Urothelium cell line (cell line): ENCODE results near the gene PKP4.

ENCODE experiments used
- DNase-seq: peaks from one replicate; pipeline ENCODE4 v3.0.0; 2011; ENCODE audit warnings: low spot score, mixed read lengths
- FAIRE-seq: peaks from 2 replicates; lab custom pipeline; 2011; peaks lifted over from hg19 to GRCh38; lab: Jason Lieb, UNC

Gene PKP4

DNA sequence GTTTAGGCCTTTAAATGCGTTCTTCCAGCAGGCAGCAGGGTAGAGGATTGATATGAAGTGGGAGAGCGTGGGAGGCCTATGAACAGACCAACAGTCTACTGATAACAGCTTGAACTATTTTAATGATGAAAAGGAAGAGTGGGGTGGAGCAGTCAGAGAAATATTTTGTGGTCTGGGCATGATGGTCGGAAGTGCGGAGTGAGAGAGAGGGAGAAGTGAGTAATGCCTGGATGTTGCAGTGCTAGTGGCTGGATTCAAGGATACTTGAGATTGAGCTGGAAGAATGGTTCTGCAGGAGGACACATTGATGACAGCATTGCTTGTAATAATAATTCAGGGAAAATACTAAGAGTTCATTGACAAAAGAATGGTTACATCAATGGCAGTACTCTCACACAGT, 187.4 kb downstream of the PKP4 start:
- FAIRE-seq (no peak), DNase-seq (no peak)

DNA sequence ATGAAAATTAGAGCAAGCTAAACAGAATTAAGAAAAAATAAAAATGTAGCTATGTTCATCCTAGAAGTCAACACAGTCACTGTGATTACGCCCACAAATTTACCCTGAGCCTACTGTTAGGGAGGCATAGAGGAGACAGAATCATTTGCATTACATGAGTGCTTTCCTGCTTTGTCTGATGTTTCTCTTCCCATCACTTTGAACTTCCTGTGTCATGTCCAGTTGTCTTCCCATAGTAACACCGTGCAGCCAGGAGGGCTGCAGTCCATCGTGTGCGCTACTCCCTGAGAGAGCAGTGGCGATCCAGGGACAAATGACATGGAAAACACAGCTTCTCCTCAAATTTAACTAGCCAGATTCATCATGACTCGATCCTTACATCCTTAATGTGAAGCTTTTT, 188.5 kb downstream of the PKP4 start:
- FAIRE-seq (no peak), DNase-seq (no peak)

DNA sequence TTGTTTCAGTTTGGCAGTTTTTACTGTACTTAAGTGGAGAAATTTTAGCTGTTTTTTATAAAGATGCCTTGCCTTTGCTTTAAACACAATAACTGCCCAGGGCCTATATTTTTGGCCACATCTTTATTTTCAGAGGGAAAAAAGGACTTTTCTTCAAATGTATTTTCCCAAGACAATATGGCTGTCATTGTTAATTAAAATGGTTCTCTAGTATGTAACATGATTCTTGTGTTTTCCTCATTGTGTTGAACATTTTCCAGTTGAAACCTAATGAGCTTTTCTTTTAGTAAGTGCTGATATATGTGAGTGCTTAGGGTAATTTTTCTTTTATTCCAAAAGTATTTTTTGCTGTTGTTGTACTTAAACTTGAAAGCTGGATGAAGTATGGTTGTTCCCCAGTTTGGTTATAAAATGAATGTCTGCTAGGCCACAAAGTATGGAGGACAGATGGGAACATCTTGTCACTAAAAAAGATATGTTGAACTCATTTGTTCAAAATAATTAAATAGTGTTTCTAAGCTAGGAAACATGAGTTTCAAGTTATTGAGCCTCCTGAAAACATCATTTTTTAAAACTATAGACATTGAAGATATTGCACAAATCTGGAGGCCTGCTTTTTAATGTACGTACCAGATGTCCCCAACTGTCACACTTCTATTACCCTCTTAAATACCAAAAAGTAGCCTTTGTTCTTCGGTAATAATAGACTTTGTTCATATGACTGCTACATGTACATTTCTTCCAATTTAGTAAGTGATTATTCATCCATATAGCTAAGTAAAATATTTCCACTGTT, 190.9 kb downstream of the PKP4 start:
- DNase-seq, result no peak
- FAIRE-seq, result no peak

DNA sequence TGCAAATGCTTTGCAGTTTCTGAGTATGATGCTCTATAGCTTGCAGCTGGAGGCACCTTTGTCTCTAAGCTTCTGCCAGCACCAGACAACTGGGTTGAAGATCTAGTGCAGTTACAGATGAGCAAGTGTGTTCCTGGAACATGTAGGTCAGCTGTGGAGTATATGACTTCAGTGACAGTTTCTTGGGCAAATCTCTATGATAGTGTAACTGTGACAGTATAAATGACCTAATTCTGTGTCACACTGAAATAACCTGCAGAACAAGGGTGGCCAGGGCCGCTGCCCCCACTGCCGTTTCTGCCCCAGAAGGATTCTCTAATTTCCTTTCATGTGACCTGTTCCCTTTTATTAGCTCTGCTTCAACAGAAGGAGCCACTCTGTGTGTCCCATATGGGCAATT, 193.1 kb downstream of the PKP4 start:
- DNase-seq (no peak), FAIRE-seq (no peak)

DNA sequence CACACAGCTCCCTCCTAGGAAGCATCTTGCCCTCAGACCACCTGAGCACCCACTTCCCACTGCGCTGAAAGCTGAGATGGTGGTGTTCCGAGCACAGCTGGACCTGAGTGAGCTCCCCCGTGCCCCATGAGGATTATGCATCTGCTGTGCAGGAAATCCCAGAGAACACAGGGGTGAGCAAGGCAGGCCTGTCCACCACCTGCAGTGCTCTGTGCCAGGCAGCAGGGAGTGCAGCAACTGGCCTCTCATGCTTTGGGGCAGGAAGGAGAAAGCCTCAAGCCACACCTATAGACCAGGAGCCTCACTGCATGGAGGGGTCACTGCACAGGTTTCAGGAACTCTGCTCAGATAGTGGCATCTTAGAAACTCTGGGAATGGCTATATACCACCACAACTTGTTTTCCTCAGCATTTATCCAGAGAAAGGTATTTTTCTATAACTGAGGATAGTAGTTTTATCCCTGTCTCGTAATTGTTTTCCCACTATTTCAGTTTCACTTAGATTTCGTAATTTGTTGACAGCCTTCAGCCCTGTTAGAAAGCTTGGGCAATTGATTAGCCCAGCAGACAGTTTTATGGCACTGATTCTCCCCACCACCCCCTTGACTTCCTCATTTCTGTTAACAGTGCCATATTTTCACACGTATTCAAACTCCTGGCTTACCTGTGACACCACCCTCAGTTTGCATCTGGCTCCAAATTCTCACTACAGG, 194.1 kb downstream of the PKP4 start:
- FAIRE-seq (no peak), DNase-seq (no peak)

DNA sequence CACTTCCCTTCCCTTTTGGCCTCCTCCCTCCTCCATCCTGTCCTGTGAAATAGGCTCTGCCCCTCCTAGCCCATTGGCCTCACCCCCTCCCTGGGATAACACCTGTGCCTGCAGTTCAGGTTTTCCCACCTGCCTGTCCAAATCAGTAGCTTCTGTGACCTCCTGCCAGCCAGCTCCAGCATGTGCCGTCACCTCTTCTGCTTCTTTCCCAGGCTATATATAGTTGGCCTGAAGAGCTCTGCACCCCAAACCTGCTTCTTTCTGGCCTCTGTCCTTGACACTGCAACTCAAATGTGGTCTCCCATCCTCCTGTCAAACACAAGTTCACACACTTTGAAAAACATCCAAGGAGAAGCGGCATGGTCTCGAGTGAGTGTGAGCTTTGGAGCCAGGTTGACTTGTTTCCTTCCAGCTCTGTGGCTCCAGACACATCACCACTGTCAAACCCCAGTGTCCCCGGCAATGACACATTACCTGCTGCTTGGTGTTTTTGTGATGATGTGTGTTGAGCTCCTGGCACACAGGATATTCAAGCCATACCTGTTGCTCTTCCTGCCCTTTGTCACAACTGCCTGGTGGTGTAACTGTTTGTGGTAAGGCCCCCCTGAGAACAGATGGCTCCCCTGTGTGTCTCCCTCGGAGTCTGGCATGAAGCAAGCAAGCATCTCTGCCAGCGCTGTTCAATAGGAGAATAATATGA, 194.8 kb downstream of the PKP4 start:
- FAIRE-seq, result no peak
- DNase-seq, result no peak

DNA sequence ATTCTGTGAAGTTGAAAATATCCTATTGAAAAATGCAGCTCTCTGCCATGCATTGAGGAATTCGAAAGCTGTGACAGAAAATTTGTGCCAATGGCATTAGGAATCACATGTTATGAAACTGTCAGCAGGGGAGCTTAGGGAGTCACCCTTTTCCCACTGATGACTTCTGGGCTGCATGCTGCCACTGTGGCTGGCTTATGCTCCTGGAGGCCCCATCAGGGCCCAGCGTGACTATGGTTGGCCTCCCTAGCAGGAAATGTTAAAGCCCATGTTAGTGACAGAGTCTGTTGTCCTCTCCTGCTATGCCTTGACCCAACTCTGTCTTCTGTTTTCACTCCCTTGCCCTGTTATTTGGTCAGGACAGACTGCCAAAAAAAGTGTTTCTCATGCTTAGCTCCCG, 198.9 kb downstream of the PKP4 start:
- FAIRE-seq (no peak), DNase-seq (no peak)

DNA sequence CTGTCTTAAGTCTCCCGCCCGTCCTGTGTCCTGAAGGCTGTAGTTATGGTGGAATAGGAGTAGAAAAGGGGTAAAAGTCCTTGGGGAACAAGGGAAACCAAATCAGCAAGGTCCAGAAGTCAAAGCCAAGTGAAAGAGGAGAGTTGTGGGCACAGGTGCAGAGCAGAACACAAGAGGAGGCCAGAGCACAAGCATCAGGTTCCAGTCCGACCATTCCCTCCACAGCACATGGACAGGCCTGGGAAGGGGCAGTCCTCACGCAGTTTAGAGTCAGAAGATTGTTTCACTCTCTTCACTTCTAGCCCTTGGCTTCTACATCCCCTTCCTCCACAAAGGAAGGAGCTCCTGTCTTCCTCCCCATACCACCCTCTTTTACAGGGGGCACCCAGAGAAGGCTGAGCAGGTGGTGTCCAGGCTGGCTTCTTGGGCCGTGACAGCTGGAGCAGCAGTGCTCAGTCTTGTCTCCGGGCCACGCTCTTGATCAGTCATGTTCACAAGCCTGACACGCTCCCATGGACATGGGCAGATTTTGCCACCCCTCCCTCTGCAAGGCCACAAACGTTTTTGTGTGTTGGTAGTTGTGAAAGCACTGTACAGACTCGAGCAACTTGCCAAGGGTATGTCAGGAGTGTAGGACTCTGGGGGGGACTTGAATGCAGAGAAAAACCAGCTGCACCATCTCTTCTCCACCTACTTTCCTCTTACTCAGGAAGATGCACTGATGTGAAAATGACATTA, 199.9 kb downstream of the PKP4 start:
- no peak for FAIRE-seq
- no peak for DNase-seq

DNA sequence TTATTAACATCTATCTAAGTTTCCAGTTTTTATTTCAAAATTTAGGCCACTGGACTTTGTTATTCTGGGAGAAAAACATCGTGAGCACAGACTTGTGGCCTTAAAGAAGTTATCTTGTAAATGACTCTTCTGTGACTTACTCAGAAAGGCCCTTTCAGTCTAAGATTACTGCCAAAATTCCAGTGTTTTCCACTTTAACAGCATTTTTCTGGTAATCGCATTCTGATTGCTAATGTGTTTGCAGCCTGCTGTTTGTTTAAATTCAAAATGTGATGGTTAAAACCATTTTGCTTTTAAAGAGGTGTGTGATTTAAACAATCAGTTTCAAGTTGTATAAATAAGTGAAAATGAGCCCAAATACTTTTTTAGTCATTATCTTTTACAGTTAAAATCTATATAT, 201.6 kb downstream of the PKP4 start:
- FAIRE-seq (no peak), DNase-seq (no peak)

DNA sequence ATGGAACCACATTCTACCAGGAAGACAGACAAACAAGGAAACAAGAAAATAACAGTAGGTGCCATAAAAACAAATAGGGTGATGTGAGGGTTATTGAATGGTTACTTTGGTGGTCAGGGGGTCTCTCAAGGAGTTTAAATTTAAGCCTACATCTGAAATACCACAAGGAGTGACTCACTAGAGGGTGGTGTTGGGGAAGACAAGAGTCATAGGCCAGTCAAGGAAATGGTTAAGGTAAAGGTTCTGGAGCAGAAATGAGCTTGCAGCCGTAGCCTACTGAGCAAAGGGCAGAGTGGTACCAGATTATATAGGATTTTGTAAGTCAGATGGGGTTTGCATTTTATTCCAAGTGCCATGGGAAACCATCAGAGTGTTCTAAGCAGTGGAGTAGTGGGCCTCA, 202.7 kb downstream of the PKP4 start:
- FAIRE-seq (no peak), DNase-seq (no peak)

DNA sequence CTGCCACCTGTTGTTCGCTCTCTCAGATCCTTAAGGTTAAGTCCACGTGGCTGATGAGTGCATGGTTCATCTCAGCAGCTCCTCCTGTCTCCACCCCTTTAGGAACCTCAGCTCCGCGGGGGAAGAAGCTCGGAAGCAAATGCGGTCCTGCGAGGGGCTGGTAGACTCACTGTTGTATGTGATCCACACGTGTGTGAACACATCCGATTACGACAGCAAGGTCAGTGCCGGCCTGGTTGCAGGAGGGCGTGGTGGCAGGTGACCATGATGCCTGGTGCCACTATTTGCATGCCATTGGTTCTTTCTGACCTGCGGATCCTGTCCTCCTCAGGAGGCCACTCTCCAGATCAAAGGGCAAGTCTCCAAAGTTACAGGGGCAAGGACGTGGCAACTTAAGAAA, 204.5 kb downstream of the PKP4 start:
- DNase-seq, result no peak
- no peak for FAIRE-seq

DNA sequence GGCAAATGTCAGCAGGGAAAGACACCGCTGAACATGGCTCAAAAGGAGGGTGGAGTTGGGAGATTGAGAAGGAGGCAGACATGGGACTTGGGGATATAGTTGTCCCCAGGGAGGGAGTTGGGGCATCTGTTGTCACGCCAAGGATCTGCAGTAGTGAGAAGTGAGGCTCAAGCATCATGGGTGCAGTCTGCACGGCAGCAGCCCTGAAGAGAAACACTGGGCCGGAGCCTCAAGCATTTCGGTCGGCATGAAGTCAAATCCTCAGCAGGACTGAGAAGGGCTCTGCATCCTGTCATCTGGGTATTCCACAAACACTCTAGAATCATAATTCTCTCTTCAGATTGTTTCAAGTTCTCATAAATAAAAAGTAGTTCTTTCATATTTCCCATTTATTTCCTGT, 205.7 kb downstream of the PKP4 start:
- FAIRE-seq (no peak), DNase-seq (no peak)

DNA sequence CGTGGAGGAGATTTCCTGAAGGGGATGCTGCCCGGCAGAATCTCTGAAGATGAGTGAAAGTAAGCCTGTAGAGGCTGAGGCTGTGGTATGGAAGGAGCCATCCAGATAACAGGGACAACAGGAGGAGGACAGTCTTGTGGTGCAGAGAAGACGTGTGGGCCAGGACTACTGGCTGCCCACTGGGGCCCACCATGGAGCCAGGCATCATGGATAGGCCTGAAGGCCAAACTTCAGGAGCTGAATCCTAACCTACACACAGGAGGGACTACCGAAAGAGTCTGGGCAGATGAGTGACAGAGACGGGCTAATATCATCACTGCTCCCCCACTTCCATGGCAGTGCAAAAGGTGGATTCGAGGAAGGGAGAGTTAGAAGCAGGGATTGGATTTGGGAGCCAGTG, 207.0 kb downstream of the PKP4 start:
- DNase-seq (no peak), FAIRE-seq (no peak)

DNA sequence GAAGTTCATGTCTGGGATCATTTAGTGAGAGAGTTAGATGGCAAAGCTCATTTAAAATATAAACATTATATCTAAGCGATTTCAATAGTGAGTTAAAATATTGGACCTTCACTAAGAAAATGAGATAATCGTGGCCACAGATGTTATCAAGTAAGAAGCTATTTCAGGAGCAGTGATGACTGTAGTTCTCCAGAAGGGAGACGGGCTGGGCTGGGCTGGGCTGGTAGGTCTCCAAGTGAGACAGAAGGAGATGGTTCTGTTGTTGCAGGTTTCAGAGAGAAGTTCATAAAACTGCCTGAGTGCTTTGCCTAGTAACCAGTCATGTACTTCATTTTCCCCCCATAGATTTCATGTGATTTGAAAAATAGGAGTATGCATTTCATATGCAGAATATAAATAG, 208.2 kb downstream of the PKP4 start:
- DNase-seq, result no peak
- FAIRE-seq, result no peak

DNA sequence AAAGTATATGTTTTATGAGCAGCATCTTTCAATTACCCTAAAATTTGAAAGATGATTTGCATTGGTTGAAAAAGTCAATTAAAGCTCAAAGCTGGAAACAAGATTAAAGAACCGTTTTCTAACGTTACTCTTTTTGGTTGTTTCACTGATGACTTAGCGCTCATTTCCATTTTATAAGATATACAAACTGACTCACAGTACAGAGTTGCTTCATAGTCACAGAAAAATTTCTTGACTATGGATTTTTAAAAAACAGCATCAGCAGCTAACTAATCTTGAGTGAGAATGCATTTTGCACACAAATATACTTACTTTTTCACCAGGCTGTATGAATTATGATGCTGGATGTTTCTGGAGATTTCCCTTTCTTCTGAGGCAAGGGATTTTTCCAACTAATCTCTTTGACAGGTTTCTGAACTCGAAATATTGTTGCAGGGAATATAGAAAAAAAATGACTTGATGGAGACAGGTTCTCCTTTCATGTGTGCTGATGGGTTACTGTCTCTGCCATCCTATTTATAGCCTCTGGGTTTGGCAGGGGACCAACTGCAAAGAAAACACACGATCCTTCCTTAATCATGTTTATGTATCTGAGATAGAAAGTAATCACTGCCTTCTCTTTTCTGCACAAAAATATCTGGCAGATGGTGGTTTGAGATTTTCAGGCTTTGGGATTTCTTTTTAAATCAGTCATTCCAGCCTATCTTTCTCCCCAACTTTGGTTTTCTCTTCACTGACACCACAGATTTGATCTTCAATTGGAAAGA, 209.0 kb downstream of the PKP4 start:
- FAIRE-seq (no peak), DNase-seq (no peak)

DNA sequence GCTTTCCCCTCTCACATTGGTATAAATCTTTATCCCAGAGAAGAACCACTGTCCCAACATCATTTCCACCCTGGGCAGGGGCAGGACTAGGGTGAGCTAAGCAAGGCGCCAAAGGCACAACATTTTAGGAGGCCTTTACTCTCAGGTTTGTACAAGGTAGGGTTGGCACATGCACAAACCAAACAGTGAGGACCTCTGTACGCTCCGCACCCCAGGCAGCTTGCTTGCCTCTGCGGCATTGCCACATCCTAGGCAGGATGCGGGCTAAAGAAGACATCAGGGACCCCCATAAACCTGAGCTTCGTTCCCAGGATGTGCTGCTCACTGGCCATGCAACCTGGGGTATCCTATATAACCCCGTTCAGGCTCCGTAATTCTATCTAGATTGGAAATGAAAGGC, 210.2 kb downstream of the PKP4 start:
- no peak for DNase-seq
- no peak for FAIRE-seq

DNA sequence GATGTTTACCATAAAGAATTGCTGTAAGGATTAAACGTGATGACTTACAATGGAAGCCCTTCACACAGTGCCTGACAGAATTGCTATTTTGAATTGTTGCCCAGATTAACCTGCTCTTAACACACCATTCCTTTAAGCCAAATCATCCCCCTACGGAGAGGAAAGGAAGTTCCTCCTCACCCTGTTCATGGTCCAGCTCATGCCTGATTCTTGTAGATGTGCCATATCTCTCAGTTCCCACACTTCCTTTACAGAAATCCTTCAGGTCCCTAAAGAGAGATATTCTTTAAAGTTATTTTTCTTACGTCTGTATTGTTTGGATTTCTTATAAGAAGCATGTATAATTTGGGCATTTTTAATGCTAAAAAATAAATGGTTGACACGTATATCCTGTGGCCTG, 210.8 kb downstream of the PKP4 start:
- DNase-seq (no peak), FAIRE-seq (no peak)

DNA sequence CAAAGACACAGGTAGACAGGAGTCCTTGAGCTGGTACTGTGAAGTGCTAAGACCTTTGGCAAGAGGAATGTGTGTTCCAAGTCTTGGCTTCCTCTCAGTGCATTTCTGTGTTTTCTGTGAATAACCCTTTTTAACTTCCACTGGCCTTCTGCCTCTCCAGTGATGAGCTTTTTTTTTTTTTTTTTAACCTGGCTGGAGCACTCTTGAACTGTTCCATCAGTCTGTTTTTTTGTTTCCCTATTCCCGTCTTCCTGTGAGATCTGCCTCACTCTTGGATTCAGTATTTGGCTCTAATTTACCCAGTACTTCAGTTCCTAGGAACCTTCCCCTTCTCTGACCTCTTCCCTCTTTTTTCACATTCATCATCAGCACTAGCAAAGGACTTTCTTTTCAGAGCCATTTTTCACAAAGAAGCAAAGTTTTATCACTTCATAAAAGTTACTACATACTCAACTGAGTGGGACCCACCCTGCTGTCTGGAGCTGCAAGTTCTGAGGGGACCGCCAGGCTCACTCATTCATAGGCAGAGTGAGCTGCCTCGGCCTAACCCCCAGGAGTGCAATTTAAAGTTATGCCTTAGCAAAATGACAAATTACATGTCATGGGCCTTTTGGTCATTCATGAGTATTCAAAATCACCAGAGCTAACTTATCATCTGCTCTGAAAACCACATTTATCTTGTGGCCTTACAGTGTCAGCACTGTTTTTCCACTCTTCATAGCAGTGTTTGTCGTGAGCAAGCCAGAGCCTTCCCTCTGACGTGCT, 211.4 kb downstream of the PKP4 start:
- FAIRE-seq (no peak), DNase-seq (no peak)

DNA sequence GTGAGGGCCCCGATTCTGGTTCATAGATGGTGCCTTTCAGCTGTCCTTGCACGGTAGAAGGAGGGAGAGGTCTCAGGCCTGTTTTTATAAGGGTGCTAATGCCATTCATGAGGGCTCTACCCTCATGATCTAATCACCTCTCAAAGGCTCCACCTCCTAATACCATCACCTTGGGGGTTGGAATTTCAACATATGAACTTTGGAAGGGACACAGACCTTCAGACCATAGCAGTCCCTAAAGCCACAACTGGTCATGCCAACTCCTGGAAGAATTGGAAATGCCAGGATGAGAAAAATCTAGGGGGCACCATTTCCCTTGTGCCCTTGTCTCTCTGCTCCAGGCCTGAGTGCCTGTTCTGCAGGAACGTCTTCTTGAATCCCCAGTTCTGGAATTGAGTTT, 213.5 kb downstream of the PKP4 start:
- FAIRE-seq (no peak), DNase-seq (no peak)
